Thyroid gland (tissue), 4 donors: Measurements from ENCODE around the gene EXOSC1.

ENCODE experiments used
- CTCF ChIP-seq, 6 experiments: fragments of 200-600 bp in 3 of 6; fragments of 450-650 bp in 3 of 6; sonication (generic) in 3 of 6; IDR thresholded peaks; one replicate each; pipeline ENCODE4 v1.5.1; 2016 to 2019; ENCODE audit warnings: antibody characterized with exemption in 6 of 6, mild to moderate bottlenecking in 2 of 6, inconsistent platforms in 1 of 6, moderate library complexity in 1 of 6
- POLR2A ChIP-seq, 2 donors: fragments of 450-650 bp; IDR thresholded peaks; one replicate each; pipeline ENCODE4 v1.6.1; 2017; ENCODE audit warnings: antibody characterized with exemption in 2 of 2, mild to moderate bottlenecking in 2 of 2, moderate library complexity in 1 of 2

GRCh38 chr10:97483506-97483905, 37.7 kb upstream of the EXOSC1 start:
- TF ChIP-seq CTCF (IDR thresholded peaks at IDR 0.05), result no peak
- no peak for TF ChIP-seq POLR2A (IDR thresholded peaks at IDR 0.05)
